Neutrophil (primary cell): Measurements from ENCODE around the gene KLF12.

Experiments
- H3K27ac ChIP-seq: fragments of 200-600 bp; sonication (generic); 2 replicates; pipeline ENCODE4 v1.5.1; 2016; ENCODE audit warnings: mild to moderate bottlenecking, moderate library complexity
- H3K27me3 ChIP-seq: fragments of 200-600 bp; sonication (generic); 2 replicates; pipeline ENCODE4 v1.6.0; 2016; ENCODE audit warnings: mild to moderate bottlenecking
- H3K36me3 ChIP-seq: fragments of 200-600 bp; sonication (generic); 2 replicates; pipeline ENCODE4 v1.5.1; 2017
- H3K4me1 ChIP-seq, 2 experiments: fragments of 200-600 bp in 1 of 2; sonication (generic) in 1 of 2; 1 replicate in 1 of 2; 2 replicates in 1 of 2; pipeline versions ENCODE4 v1.5.1 to v1.6.1; 2013 to 2016; ENCODE audit warnings: low read depth in 1 of 2, low read length in 1 of 2, mild to moderate bottlenecking in 1 of 2, moderate library complexity in 1 of 2; ENCODE audit not compliant: control insufficient read depth in 1 of 2, insufficient read depth in 1 of 2
- H3K4me3 ChIP-seq, 2 experiments: fragments of 200-600 bp in 1 of 2; sonication (generic) in 1 of 2; 1 replicate in 1 of 2; 2 replicates in 1 of 2; pipeline ENCODE4 v1.5.1; 2013 to 2016; ENCODE audit warnings: low read depth in 1 of 2, low read length in 1 of 2, mild to moderate bottlenecking in 1 of 2, moderate library complexity in 1 of 2
- H3K9me3 ChIP-seq: fragments of 200-600 bp; sonication (generic); 2 replicates; pipeline ENCODE4 v1.5.1; 2016
- TF ChIP-seq, protein P1 (sequence below): fragments of 200-600 bp; sonication (generic); IDR thresholded peaks from 2 replicates; pipeline ENCODE4 v1.5.1; 2016; ENCODE audit warnings: antibody characterized with exemption

The KLF12 gene

DNA sequence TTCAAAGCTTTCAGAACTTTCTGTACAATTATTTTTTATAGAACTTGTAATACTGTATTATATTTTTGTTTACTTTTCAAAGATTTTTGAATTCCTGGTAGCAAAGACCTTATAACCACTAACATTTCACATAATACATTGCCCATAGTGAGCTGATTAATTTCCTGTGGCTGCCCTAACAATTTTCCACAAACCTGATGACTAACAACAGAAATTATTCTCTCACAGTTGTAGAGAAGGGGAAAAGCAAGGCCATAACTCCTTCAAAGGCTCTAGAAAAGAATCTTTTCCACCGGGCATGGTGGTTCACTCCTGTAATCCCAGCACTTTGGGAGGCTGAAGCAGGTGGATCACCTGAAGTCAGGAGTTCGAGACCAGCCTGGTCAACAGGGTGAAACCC, 19.1 kb downstream of the KLF12 start:
- Histone ChIP-seq H3K27me3 (no peaks in the 10 kb centered on the region), H3K4me3 (no peak overlapping the region), H3K36me3 (no peaks in the 10 kb centered on the region), H3K27ac (no peak overlapping the region), H3K9me3 (no peaks in the 10 kb centered on the region), H3K4me1 (no peaks in the 10 kb centered on the region)
- TF ChIP-seq, protein P1, sequence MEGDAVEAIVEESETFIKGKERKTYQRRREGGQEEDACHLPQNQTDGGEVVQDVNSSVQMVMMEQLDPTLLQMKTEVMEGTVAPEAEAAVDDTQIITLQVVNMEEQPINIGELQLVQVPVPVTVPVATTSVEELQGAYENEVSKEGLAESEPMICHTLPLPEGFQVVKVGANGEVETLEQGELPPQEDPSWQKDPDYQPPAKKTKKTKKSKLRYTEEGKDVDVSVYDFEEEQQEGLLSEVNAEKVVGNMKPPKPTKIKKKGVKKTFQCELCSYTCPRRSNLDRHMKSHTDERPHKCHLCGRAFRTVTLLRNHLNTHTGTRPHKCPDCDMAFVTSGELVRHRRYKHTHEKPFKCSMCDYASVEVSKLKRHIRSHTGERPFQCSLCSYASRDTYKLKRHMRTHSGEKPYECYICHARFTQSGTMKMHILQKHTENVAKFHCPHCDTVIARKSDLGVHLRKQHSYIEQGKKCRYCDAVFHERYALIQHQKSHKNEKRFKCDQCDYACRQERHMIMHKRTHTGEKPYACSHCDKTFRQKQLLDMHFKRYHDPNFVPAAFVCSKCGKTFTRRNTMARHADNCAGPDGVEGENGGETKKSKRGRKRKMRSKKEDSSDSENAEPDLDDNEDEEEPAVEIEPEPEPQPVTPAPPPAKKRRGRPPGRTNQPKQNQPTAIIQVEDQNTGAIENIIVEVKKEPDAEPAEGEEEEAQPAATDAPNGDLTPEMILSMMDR, result no peak

DNA sequence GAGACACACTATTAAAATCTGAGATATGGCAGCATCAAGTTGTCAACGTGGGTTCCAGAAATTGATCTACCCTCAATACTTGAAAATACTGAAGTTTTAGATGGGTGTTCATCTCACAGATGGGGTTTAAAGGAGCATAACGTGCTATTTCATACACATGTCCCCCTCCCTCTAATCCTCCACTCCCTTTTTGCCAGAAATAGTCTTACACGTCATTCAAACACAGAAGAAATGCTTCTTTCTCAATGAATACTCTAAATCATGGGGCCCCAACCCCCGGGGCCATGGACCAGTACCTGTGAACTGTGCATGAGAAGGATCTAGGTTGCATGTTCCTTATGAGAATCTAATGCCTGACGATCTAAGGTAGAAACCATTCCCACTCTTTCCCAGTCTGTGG, 19.6 kb downstream of the KLF12 start:
- Histone ChIP-seq H3K36me3 (no peaks in the 10 kb centered on the region), H3K4me3 (no peak overlapping the region), H3K4me1 (no peaks in the 10 kb centered on the region), H3K9me3 (no peaks in the 10 kb centered on the region), H3K27ac (no peak overlapping the region), H3K27me3 (no peaks in the 10 kb centered on the region)
- TF ChIP-seq, protein P1, result no peak

DNA sequence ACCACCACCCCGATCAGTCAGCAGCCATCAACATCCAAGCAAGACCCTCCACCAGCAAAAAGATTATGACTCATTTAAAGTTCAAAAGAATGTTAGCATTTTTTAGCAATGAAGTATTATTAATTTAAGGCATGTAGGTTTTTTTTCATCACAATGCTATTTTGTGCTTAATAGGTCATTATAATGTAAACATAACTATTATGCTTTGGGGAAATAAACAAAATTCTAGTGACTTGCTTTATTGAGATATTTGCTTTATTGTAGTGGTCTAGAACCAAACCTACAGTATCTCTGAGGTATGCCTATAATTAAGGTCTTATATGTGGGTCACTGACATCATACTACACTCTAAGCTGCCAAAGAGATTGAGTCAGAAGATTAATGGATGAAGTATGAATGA, 20.0 kb downstream of the KLF12 start:
- TF ChIP-seq, protein P1, result no peak
- Histone ChIP-seq H3K9me3 (no peaks in the 10 kb centered on the region), H3K4me3 (no peak overlapping the region), H3K27me3 (no peaks in the 10 kb centered on the region), H3K27ac (no peak overlapping the region), H3K36me3 (no peaks in the 10 kb centered on the region), H3K4me1 (no peaks in the 10 kb centered on the region)

DNA sequence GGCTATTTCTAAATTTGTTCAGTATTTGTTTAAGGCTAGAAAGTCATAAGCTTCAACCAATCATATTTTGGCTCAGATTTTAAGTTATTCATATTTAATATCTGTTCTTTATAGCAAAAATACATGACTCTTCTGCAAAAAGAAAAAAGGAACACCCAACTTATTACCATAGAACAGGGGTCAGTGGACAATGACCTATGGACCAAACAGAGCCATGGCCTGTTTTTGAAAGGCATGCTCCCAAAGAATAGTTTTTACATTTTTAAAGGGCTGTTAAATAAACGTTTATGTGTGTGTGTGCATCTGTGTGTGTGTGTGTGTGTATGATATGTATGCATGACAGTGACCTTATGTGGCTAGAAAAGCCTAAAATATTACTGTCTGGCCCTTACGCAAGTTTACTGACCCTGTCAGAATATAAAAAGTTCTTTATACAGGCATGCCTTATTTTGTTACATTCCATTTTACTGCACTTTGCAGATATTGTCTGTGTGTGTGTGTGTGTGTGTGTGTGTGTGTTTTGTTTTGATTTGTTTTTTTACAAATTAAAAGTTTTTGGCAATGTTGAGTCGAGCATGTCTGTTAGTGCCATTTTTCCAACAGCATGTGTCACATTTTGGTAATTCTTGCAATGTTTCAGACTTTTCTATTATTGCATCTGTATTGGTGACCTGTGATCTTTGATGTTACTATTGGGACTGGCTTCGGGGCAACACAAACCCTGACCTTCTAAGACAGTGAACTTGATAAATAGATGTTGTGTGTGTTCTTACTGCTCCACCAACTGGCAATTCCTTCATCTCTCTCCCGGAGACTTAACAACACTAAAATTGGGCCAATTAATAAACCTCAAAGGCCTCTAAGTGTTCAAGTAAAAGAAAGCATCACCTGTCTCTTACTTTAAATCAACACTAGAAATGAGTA, 22.0 kb downstream of the KLF12 start:
- TF ChIP-seq, protein P1, result no peak
- H3K27ac ChIP-seq, result no peak overlapping the region
- no peak overlapping the region for H3K4me3 ChIP-seq
- no peaks in the 10 kb centered on the region for H3K36me3 ChIP-seq
- no peaks in the 10 kb centered on the region for H3K27me3 ChIP-seq
- H3K4me1 ChIP-seq, result no peaks in the 10 kb centered on the region
- no peaks in the 10 kb centered on the region for H3K9me3 ChIP-seq

DNA sequence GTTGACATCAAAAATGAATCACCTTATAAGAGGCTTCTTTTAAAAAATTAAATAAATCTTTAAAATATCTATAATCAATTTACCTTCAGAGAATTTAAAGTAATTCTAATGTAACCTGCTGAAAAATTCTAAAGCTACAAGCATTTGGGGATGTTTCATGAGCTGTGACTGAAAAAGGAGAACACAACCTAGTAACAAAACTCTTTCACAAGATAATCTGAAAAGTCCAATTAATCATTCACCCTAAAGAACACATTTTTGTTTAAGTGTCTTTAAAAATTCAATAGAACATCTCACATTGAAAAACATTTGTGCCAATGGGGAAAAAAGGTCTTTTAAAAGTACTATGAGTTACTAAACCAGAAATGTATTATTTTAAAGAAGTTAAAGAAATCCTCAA, 22.8 kb downstream of the KLF12 start:
- H3K4me1 ChIP-seq, result no peaks in the 10 kb centered on the region
- H3K27ac ChIP-seq, result no peak overlapping the region
- H3K27me3 ChIP-seq, result no peaks in the 10 kb centered on the region
- TF ChIP-seq, protein P1, result no peak
- no peaks in the 10 kb centered on the region for H3K36me3 ChIP-seq
- no peak overlapping the region for H3K4me3 ChIP-seq
- H3K9me3 ChIP-seq, result no peaks in the 10 kb centered on the region
